ACC112 (cell line): ENCODE measurements around the gene STK11.
"Not testable (repeated sequence)": the region's sequence is repeated elsewhere in the genome, so short reads cannot be mapped to it uniquely, and the experiment has no call there.

Source experiments
- H2AFZ ChIP-seq: fragments of 200-600 bp; sonication (generic); one replicate; pipeline ENCODE4 v1.6.0; 2017; ENCODE audit warnings: antibody characterized with exemption, low read length; ENCODE audit not compliant: unreplicated experiment
- H3K27ac ChIP-seq: fragments of 200-600 bp; sonication (generic); 2 replicates; pipeline ENCODE4 v1.5.1; 2014; ENCODE audit warnings: low read depth, mild to moderate bottlenecking, antibody characterized with exemption, low read length, moderate library complexity
- H3K27me3 ChIP-seq: fragments of 200-600 bp; sonication (generic); 2 replicates; pipeline ENCODE4 v1.6.1; 2014; ENCODE audit warnings: mild to moderate bottlenecking, antibody characterized with exemption, low read length, moderate library complexity, mixed read lengths; ENCODE audit not compliant: insufficient read depth
- H3K36me3 ChIP-seq: fragments of 200-600 bp; sonication (generic); 2 replicates; pipeline ENCODE4 v1.6.1; 2016; ENCODE audit warnings: mild to moderate bottlenecking, antibody characterized with exemption, low read length, moderate library complexity, mixed read lengths; ENCODE audit not compliant: insufficient read depth
- H3K4me1 ChIP-seq: fragments of 200-600 bp; sonication (generic); one replicate; pipeline ENCODE4 v1.6.1; 2016; ENCODE audit warnings: low read length, mixed read lengths; ENCODE audit not compliant: insufficient read depth, unreplicated experiment, control insufficient read depth
- H3K4me3 ChIP-seq: fragments of 200-600 bp; sonication (generic); 2 replicates; pipeline ENCODE4 v1.5.1; 2014; ENCODE audit warnings: mild to moderate bottlenecking, low read depth, low read length
- H3K79me2 ChIP-seq: fragments of 200-600 bp; sonication (generic); one replicate; pipeline ENCODE4 v1.6.0; 2016; ENCODE audit warnings: low read length; ENCODE audit not compliant: control insufficient read depth, unreplicated experiment, insufficient read depth

Gene STK11

DNA sequence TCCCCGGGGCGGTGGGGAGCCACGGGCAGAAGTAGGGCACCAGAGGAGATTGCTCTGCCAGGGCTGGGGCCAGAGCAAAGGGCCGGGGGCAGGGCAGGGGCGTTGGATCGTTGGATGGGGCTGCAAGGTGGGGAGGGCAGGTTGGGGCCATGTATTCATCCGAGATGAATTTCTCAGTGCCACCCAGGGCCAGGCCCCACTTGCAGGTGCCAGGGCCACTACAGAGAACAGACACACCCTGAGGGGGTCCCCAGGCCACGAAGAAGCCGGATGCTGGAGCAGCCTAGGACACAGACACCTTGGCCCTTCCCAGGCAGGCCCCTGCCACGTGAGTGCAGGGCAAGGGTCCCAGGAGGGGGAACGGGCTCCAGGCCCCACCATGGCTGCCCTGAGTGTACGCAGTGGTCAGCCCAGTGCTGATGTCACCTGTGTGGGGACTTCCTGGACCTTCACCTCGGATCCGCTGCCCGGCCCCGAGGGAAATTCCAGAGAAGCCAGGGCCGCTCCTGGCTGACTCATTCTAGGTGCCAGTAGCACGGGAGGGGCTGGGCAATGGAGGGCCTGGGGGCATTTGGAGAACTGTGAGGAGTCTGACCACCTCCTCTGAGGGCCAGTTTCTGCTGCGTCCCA is 21.9 kb upstream of the STK11 start:
- peaks cover 17% of the 10 kb centered on the region for H3K4me1 ChIP-seq
- no peak overlapping the region for H3K4me3 ChIP-seq
- no peaks in the 10 kb centered on the region for H3K79me2 ChIP-seq
- no peak overlapping the region for H2AFZ ChIP-seq
- H3K27me3 ChIP-seq = no peaks in the 10 kb centered on the region
- H3K36me3 ChIP-seq = no peaks in the 10 kb centered on the region
- H3K27ac ChIP-seq = no peak overlapping the region

DNA sequence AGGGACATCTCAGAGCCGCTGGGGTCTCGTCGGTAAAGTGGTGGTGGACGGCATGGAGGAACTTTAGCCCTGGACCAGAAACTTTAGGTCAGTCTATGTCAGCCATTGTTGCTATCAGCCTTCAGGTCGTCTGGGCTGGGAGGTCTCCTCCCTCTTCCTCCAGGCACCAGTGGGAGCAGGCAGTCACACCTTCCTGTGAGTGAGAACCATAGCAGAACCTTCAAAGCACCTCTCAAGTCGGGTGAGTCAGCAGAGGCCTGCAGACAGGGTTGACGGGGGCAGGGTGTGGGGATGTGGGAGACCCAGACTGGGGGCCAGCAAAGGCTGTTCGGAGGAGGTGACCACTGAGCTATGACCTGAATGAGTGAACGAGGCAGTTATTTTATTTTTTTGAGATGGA is 16.2 kb upstream of the STK11 start:
- Histone ChIP-seq H3K79me2 (no peaks in the 10 kb centered on the region), H3K36me3 (no peaks in the 10 kb centered on the region), H3K27ac (no peak overlapping the region), H3K27me3 (no peaks in the 10 kb centered on the region), H2AFZ (no peak overlapping the region), H3K4me3 (no peak overlapping the region), H3K4me1 (no peaks in the 10 kb centered on the region)

- Histone ChIP-seq H2AFZ (no peak overlapping the region), H3K79me2 (no peaks in the 10 kb centered on the region), H3K27me3 (no peaks in the 10 kb centered on the region), H3K27ac (no peak overlapping the region), H3K4me3 (no peak overlapping the region), H3K36me3 (no peaks in the 10 kb centered on the region), H3K4me1 (peaks cover 3% of the 10 kb centered on the region)
These were observed 6.0 kb upstream of the STK11 start for GRCh38 chr19:1199531-1199930.

- H2AFZ ChIP-seq, H3K79me2 ChIP-seq, H3K4me3 ChIP-seq, H3K27me3 ChIP-seq, H3K27ac ChIP-seq, H3K36me3 ChIP-seq, H3K4me1 ChIP-seq: not testable (repeated sequence)
These were observed 5.0 kb upstream of the STK11 start for GRCh38 chr19:1200614-1201013.

- peak overlapping the region; percentile 19; the same call in 1 of the 2 replicates for H3K27ac ChIP-seq
- peak overlapping the region; percentile 94 for H3K4me3 ChIP-seq
- H3K4me1 ChIP-seq = peaks cover 3% of the 10 kb centered on the region
- no peaks in the 10 kb centered on the region for H3K36me3 ChIP-seq
- H2AFZ ChIP-seq = no peak overlapping the region
- H3K79me2 ChIP-seq = peaks cover 28% of the 10 kb centered on the region
- H3K27me3 ChIP-seq = no peaks in the 10 kb centered on the region
These were observed 729 bp downstream of the STK11 start for GRCh38 chr19:1206150-1206863.

DNA sequence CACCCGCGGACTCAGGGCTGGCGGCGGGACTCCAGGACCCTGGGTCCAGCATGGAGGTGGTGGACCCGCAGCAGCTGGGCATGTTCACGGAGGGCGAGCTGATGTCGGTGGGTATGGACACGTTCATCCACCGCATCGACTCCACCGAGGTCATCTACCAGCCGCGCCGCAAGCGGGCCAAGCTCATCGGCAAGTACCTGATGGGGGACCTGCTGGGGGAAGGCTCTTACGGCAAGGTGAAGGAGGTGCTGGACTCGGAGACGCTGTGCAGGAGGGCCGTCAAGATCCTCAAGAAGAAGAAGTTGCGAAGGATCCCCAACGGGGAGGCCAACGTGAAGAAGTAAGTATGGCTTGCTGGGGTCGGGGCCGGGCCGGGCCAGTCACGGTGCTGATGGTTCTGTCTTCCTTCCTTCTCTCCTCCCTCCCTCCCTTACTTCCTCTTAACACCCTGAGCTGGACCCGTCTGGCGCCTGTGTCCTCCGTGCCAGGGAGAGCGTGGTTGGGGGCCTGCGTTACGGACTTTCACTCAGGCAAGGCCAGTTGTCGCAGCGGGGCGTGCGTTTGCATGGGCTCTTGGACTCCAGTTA is 1.4 kb downstream of the STK11 start:
- peaks cover 3% of the 10 kb centered on the region for H3K4me1 ChIP-seq
- H3K27me3 ChIP-seq = no peaks in the 10 kb centered on the region
- peaks cover 34% of the 10 kb centered on the region for H3K79me2 ChIP-seq
- H3K27ac ChIP-seq = peak overlapping the region; percentile 19; the same call in 1 of the 2 replicates
- peak overlapping the region; percentile 94 for H3K4me3 ChIP-seq
- no peaks in the 10 kb centered on the region for H3K36me3 ChIP-seq
- no peak overlapping the region for H2AFZ ChIP-seq

DNA sequence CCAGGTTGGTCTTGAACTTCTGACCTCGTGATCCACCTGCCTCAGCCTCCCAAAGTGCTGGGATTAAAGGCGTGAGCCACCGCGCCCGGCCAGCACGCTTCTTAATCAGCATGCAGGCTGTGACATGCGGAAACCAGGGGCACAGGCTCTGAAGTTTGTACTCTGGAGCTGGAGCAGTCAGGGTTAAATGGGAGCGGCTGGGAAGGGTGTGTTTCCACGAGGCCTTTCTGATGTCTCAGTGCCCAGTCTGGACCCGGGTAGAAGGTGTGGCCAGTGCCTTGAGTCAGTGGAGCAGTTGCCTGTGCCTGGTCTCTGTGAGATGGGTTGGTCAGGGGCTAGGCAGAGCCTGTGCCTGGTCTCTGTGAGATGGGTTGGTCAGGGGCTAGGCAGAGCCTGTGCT is 3.3 kb downstream of the STK11 start:
- not testable (repeated sequence) for H3K27ac ChIP-seq, H2AFZ ChIP-seq, H3K36me3 ChIP-seq, H3K4me3 ChIP-seq, H3K4me1 ChIP-seq, H3K27me3 ChIP-seq
- H3K79me2 ChIP-seq = peaks cover 39% of the 10 kb centered on the region

- no peak overlapping the region for H3K27ac ChIP-seq
- peaks cover 49% of the 10 kb centered on the region for H3K79me2 ChIP-seq
- H3K4me3 ChIP-seq = no peak overlapping the region
These were observed 4.6 kb downstream of the STK11 start for GRCh38 chr19:1210227-1210538.

GRCh38 chr19:1211494-1212234 is 6.1 kb downstream of the STK11 start:
- Histone ChIP-seq H3K36me3 (no peaks in the 10 kb centered on the region), H3K4me1 (peaks cover 5% of the 10 kb centered on the region), H2AFZ (no peak overlapping the region), H3K27me3 (no peaks in the 10 kb centered on the region), H3K79me2 (peaks cover 43% of the 10 kb centered on the region), H3K4me3 (no peak overlapping the region), H3K27ac (no peak overlapping the region)

More at GRCh38 chr19:1210227-1210538, 4.6 kb downstream of the STK11 start:
- Histone ChIP-seq H3K4me1 (peaks cover 3% of the 10 kb centered on the region), H3K36me3 (no peaks in the 10 kb centered on the region), H3K27me3 (no peaks in the 10 kb centered on the region), H2AFZ (no peak overlapping the region)

DNA sequence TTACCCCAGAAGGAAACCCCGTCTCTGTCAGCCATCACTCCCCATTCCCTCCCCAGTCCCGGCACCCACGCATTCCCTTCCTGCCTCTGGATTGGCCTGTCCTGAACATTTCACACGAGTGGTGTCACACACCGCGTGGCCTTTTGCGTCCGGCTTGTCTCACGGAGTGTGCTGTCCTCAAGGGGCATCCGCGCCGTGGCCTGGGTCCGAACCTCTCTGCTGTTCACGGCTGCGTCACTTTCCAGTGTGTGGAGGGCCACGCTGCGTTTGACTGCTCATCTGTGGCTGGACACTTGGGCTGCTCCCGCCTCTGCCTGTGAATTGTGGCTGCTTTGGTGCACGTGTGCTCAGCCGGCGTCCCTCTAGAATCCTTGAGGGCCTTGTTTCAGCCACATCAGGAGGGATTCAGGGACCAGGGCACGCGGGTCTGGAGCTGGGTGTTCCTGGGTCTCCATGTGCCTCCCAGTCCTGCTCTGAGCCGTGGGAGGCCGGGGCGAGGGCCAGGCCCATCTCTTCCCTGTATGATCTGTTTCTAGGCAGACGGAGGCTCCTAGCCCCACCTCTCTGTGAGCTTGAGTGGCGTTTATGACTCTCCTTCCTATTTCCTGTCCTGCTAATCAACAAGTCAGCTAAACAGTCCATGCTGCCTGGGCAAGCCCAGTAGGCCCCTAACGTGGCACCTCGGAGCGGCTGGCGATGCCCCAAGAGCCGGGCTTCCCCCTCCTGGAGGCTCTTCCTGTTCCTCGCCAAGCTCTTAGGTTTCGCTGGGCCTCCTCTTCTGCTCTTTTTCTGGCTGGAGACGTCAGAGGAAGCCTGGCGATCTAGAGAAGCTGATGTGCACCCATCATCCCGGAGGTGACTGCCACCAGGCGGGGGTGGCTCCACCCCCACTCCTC is 8.1 kb downstream of the STK11 start:
- Histone ChIP-seq H3K27ac (no peak overlapping the region), H3K4me1 (peaks cover 5% of the 10 kb centered on the region), H3K27me3 (no peaks in the 10 kb centered on the region), H3K4me3 (no peak overlapping the region), H2AFZ (no peak overlapping the region), H3K36me3 (no peaks in the 10 kb centered on the region), H3K79me2 (peaks cover 44% of the 10 kb centered on the region)
